ENCODE results near the gene NRDE2. TPM values are rescaled to one million over a fixed set of nuclear protein-coding genes. Genes with fewer than 3 reads are reported as not detected.

The NRDE2 gene
- total and polyA plus RNA-seq, 2 of the 4 experiments (the other 2 are of a cell fraction): 4.5 to 9.3 TPM

GRCh38 chr14:90361865-90362557 lies 30.3 kb upstream of the NRDE2 start:
- Histone ChIP-seq H2AK5ac (ENCODE audit: low read depth, low read length) (no peak overlapping the region), H3K14ac (replicated peaks; ENCODE audit: low read depth, low read length) (no peak overlapping the region), H2BK5ac (ENCODE audit: low read depth, low read length, poor library complexity, severe bottlenecking) (no peak overlapping the region), H3K56ac (ENCODE audit: extremely low read depth, insufficient read depth, low read length) (no peak overlapping the region), H3K4me3 (ENCODE audit: insufficient read depth, low read depth, low read length) (no peak overlapping the region), H3K27ac (ENCODE audit: insufficient read depth, low read length) (no peak overlapping the region), H4K5ac (ENCODE audit: low read depth, low read length) (no peak overlapping the region), H3K18ac (ENCODE audit: low read depth, low read length) (no peak overlapping the region), H2BK20ac (ENCODE audit: low read depth, low read length) (no peak overlapping the region), H3K9me3 (ENCODE audit: control insufficient read depth, insufficient read depth, low read length) (no peaks in the 10 kb centered on the region), H3K23ac (ENCODE audit: low read depth, low read length) (no peak overlapping the region), H2AFZ (replicated peaks; ENCODE audit: low read length, poor library complexity) (no peak overlapping the region), H4K8ac (ENCODE audit: low read depth in 2 of 2, low read length in 2 of 2) (no peak overlapping the region), H2BK15ac (ENCODE audit: low read depth, low read length) (no peak overlapping the region), H3K79me1 (ENCODE audit: low read depth in 1 of 2, low read length in 2 of 2) (no peaks in the 10 kb centered on the region), H3K4me2 (ENCODE audit: low read depth, low read length) (no peak overlapping the region), H3K36me3 (ENCODE audit: control insufficient read depth, insufficient read depth, low read length) (no peaks in the 10 kb centered on the region), H3K27me3 (ENCODE audit: control insufficient read depth, insufficient read depth, low read length) (peaks cover 16% of the 10 kb centered on the region), H3K9me1 (ENCODE audit: insufficient read depth, low read length) (no peaks in the 10 kb centered on the region), H2BK120ac (ENCODE audit: low read depth, low read length) (no peak overlapping the region), H3K4ac (ENCODE audit: low read depth, low read length) (no peak overlapping the region), H2AK9ac (replicated peaks; ENCODE audit: low read depth, low read length, poor library complexity) (no peak overlapping the region), H4K20me1 (ENCODE audit: insufficient read depth, low read length) (no peaks in the 10 kb centered on the region), H4K91ac (ENCODE audit: insufficient read depth, low read depth, low read length) (no peak overlapping the region), H3K9ac (ENCODE audit: low read depth, low read length) (no peak overlapping the region), H3K4me1 (ENCODE audit: control insufficient read depth, insufficient read depth, low read length) (peaks cover 3% of the 10 kb centered on the region; the same call in 1 of the 2 replicates)
- intact Hi-C loops (cut with micrococcal nuclease) (no loop called here), dilution Hi-C loops (cut with HindIII; ENCODE audit: low sequenced_read_pairs, unreplicated experiment) (no loop called here), in situ Hi-C loops (cut with MboI; ENCODE audit: low sequenced_read_pairs) (no loop called here)
- DNase-seq: no peak
- WGBS, 2 experiments (ENCODE audit: extremely low coverage in 2 of 2, insufficient read length in 1 of 2): 67% methylated on average over 2 of the region's 7 CpGs; no CpG with 5 or more reads in 1 of the 2 experiments
- ChIA-PET CTCF (no interaction called here), POLR2A (ENCODE audit: unreplicated experiment) (no interaction called here)
- ATAC-seq (ENCODE audit: low read depth): no peak
- TF ChIP-seq MXI1 (IDR thresholded peaks at IDR 0.05; ENCODE audit: borderline replicate concordance, low read depth, low read length): no peak
- TF ChIP-seq RAD21 (IDR thresholded peaks at IDR 0.05; ENCODE audit: low read length): no peak
- no peak for TF ChIP-seq RCOR1 (IDR thresholded peaks at IDR 0.05; ENCODE audit: insufficient replicate concordance, low read length)
- TF ChIP-seq CHD1 (IDR thresholded peaks at IDR 0.05; ENCODE audit: low read depth, low read length): no peak
- no peak for TF ChIP-seq SMC3 (IDR thresholded peaks at IDR 0.05; ENCODE audit: low read depth, low read length)
- TF ChIP-seq NFE2L2 (IDR thresholded peaks at IDR 0.05; ENCODE audit: low read depth, low read length): no peak
- TF ChIP-seq, protein P1, sequence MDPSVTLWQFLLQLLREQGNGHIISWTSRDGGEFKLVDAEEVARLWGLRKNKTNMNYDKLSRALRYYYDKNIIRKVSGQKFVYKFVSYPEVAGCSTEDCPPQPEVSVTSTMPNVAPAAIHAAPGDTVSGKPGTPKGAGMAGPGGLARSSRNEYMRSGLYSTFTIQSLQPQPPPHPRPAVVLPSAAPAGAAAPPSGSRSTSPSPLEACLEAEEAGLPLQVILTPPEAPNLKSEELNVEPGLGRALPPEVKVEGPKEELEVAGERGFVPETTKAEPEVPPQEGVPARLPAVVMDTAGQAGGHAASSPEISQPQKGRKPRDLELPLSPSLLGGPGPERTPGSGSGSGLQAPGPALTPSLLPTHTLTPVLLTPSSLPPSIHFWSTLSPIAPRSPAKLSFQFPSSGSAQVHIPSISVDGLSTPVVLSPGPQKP (IDR thresholded peaks at IDR 0.05; ENCODE audit: borderline replicate concordance, low read depth, low read length): no peak
- TF ChIP-seq BHLHE40 (IDR thresholded peaks at IDR 0.05; ENCODE audit: low read depth, low read length): no peak
- TF ChIP-seq MAFK (IDR thresholded peaks at IDR 0.05; ENCODE audit: low read depth, low read length): no peak
- no peak for TF ChIP-seq CEBPB (IDR thresholded peaks at IDR 0.05; ENCODE audit: low read depth, low read length)
- no peak for TF ChIP-seq POLR2A (IDR thresholded peaks at IDR 0.05; ENCODE audit: low read depth, low read length)
- TF ChIP-seq FOS (IDR thresholded peaks at IDR 0.05; ENCODE audit: low read depth, low read length): no peak
- no peak for TF ChIP-seq RFX5 (IDR thresholded peaks at IDR 0.05; ENCODE audit: low read depth, low read length)
- no peak for TF ChIP-seq MAZ (IDR thresholded peaks at IDR 0.05; ENCODE audit: borderline replicate concordance, low read depth, low read length)
- TF ChIP-seq, protein P2, sequence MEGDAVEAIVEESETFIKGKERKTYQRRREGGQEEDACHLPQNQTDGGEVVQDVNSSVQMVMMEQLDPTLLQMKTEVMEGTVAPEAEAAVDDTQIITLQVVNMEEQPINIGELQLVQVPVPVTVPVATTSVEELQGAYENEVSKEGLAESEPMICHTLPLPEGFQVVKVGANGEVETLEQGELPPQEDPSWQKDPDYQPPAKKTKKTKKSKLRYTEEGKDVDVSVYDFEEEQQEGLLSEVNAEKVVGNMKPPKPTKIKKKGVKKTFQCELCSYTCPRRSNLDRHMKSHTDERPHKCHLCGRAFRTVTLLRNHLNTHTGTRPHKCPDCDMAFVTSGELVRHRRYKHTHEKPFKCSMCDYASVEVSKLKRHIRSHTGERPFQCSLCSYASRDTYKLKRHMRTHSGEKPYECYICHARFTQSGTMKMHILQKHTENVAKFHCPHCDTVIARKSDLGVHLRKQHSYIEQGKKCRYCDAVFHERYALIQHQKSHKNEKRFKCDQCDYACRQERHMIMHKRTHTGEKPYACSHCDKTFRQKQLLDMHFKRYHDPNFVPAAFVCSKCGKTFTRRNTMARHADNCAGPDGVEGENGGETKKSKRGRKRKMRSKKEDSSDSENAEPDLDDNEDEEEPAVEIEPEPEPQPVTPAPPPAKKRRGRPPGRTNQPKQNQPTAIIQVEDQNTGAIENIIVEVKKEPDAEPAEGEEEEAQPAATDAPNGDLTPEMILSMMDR (conservative IDR thresholded peaks at IDR 0.05; ENCODE audit: low read depth, low read length): no peak
- TF ChIP-seq USF2 (IDR thresholded peaks at IDR 0.05; ENCODE audit: low read depth, low read length): no peak
- BruUV-seq (replicated peaks): no TSS peak

All from IMR-90 (cell line).